ENCODE measurements around the gene LILRB1. TPM values are rescaled to one million over a fixed set of nuclear protein-coding genes. Genes with fewer than 3 reads are reported as not detected.

LILRB1 gene
- total RNA-seq, 4 donors from 2014 or later = 0.79 to 3.4 (median 1.2) TPM

DNA sequence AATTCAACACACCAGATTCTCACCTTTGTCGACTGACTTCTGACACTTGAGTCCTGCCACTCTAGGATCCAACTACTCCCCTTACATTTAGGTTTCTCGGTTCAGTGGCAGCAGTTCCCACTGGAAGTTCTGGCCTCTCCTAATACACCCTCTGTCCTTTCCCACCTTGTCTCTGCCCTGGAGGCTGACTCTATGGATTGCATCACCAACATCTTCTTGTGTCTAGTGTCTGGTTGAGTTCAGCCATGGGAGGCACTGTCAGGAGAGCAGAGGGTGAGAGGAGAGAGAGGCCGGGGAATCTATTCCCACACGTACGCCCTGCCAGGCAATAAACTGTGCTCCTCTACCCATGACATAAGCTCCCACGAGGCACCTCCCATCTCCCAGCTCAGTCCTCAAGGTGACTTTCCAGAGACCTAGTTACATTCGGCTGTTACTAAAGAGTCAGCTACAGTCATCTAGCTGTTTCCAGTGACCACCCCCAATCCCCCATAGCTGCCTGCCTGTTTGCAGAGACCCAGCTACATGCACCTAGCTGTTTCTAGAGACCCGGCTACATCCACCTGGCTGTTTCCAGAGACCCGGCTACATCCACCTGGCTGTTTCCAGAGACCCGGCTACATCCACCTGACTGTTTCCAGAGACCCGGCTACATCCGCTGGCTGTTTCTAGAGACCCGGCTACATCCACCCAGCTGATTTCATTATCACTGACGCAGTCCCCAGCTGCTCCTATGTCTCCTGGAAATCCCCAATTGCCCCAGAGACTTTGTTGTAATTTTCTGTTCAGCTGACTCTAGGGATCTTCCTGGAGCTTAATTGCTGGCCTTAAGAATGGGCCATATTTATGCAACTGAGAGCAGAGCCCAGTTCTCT is 24.4 kb downstream of the LILRB1 start:
- TF ChIP-seq EP300 (IDR thresholded peaks at IDR 0.05) = no peak
- TF ChIP-seq POLR2A (IDR thresholded peaks at IDR 0.05) = no peak
- no peak for TF ChIP-seq POLR2AphosphoS5 (IDR thresholded peaks at IDR 0.05)
- TF ChIP-seq, protein P1, sequence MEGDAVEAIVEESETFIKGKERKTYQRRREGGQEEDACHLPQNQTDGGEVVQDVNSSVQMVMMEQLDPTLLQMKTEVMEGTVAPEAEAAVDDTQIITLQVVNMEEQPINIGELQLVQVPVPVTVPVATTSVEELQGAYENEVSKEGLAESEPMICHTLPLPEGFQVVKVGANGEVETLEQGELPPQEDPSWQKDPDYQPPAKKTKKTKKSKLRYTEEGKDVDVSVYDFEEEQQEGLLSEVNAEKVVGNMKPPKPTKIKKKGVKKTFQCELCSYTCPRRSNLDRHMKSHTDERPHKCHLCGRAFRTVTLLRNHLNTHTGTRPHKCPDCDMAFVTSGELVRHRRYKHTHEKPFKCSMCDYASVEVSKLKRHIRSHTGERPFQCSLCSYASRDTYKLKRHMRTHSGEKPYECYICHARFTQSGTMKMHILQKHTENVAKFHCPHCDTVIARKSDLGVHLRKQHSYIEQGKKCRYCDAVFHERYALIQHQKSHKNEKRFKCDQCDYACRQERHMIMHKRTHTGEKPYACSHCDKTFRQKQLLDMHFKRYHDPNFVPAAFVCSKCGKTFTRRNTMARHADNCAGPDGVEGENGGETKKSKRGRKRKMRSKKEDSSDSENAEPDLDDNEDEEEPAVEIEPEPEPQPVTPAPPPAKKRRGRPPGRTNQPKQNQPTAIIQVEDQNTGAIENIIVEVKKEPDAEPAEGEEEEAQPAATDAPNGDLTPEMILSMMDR (IDR thresholded peaks at IDR 0.05) = no peak
- Histone ChIP-seq H3K9me3 (no peaks in the 10 kb centered on the region), H3K36me3 (no peaks in the 10 kb centered on the region), H3K27ac (no peak overlapping the region), H3K4me1 (no peaks in the 10 kb centered on the region), H3K4me3 (no peak overlapping the region), H3K27me3 (peaks cover 44% of the 10 kb centered on the region)
- 65 to 70% methylated on average over 10 of the region's 14 CpGs for WGBS, 2 donors (ENCODE audit: low coverage in 1 of 2)
- no peak for ATAC-seq

DNA sequence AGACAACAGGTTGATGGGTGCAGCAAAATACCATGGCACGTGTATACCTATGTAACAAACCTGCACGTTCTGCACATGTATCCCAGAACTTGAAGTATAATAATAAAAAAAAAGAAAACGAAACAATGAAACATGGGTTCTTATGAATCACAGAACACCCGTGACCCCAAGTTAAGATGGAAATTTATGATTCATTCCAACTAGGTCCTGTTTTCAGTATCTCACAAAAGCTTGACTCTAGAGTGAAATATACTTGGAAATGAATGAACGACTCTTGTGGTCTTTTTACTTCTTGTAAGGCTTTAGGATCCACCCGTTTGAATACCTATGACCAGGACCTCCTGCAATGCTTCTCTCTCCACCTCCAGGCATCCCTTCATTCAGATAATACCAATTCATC is 29.0 kb downstream of the LILRB1 start:
- TF ChIP-seq, protein P1 (IDR thresholded peaks at IDR 0.05) = no peak
- no peak for TF ChIP-seq POLR2AphosphoS5 (IDR thresholded peaks at IDR 0.05)
- no peak for TF ChIP-seq POLR2A (IDR thresholded peaks at IDR 0.05)
- TF ChIP-seq EP300 (IDR thresholded peaks at IDR 0.05) = no peak

DNA sequence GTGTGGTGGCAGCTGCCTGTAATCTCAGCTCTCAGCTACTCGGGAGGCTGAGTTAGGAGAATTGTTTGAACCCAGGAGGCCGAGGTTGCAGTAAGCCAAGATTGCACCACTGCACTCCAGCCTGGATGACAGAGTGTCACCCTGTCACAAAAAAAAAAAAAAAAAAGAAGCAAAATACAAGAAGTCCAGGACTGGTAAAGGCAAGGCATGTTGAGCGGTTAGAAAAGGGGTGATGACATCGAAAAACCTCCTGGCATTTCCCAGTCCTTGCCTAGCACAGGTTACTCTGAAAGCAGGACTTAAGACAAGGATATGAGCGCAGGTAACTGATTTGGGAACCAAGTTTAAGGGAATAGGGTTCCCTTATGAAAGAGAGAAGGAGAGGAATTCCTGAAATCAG is 30.0 kb downstream of the LILRB1 start:
- Histone ChIP-seq H3K36me3 (no peaks in the 10 kb centered on the region), H3K4me1 (no peaks in the 10 kb centered on the region), H3K27me3 (peaks cover 34% of the 10 kb centered on the region), H3K4me3 (no peak overlapping the region), H3K27ac (no peak overlapping the region), H3K9me3 (peaks cover 0 to under 1% (median 0%) of the 10 kb centered on the region in 3 donors)
- ATAC-seq = no peak
- WGBS, 2 donors (ENCODE audit: low coverage in 1 of 2) = 83 to 87% methylated on average over 1 to 4 of the region's 5 CpGs
- no peak for TF ChIP-seq EP300 (IDR thresholded peaks at IDR 0.05)
- TF ChIP-seq POLR2AphosphoS5 (IDR thresholded peaks at IDR 0.05) = no peak
- TF ChIP-seq, protein P1 (IDR thresholded peaks at IDR 0.05) = no peak
- no peak for TF ChIP-seq POLR2A (IDR thresholded peaks at IDR 0.05)

More for the DNA sequence above, 29.0 kb downstream of the LILRB1 start:
- Histone ChIP-seq H3K4me3 (no peak overlapping the region), H3K27ac (no peak overlapping the region), H3K36me3 (no peaks in the 10 kb centered on the region), H3K9me3 (no peaks in the 10 kb centered on the region), H3K4me1 (no peaks in the 10 kb centered on the region), H3K27me3 (peaks cover 34% of the 10 kb centered on the region)
- ATAC-seq = no peak
- WGBS, 2 donors (ENCODE audit: low coverage in 1 of 2) = 68 to 73% methylated on average over 5 to 6 of the region's 6 CpGs

DNA sequence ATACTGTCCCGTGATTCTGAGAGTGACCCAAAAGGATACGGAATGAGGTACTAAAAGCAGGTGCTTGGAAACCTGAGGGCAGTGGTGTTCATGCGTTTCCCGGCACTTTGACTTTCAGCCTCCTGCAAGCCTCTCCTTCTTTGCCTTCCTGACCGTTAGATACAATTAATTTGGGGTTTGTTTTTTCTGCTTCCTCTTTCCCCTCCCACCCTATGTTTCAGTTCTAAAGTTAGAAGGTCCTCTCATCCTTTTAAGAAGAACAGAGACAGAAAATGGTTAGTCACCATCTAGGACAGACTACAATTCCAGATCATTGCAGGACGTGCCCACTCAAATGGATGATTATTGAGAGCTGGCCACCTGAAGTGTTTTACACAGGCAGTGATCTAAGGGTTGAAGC is 30.7 kb downstream of the LILRB1 start:
- Histone ChIP-seq H3K4me1 (no peaks in the 10 kb centered on the region), H3K4me3 (no peak overlapping the region), H3K27me3 (peaks cover 37% of the 10 kb centered on the region), H3K9me3 (peaks cover 0 to 7% (median 0%) of the 10 kb centered on the region in 3 donors), H3K36me3 (no peaks in the 10 kb centered on the region), H3K27ac (no peak overlapping the region)
- 81 to 85% methylated on average over 3 to 4 of the region's 6 CpGs for WGBS, 2 donors (ENCODE audit: low coverage in 1 of 2)
- ATAC-seq = no peak
- TF ChIP-seq, protein P1 (IDR thresholded peaks at IDR 0.05) = no peak
- no peak for TF ChIP-seq EP300 (IDR thresholded peaks at IDR 0.05)
- no peak for TF ChIP-seq POLR2AphosphoS5 (IDR thresholded peaks at IDR 0.05)
- no peak for TF ChIP-seq POLR2A (IDR thresholded peaks at IDR 0.05)

Data from gastroesophageal sphincter (tissue), 4 donors.